GM19043 (cell line): ENCODE data around the gene SULT1C3.

Experiments
- ATAC-seq: cut with Tn5 transposase; IDR thresholded peaks from one replicate; pipeline ENCODE4 v1.9.1; 2021; ENCODE audit warnings: low read depth; ENCODE audit not compliant: unreplicated experiment

The SULT1C3 gene

GRCh38 chr2:108239786-108240185, at the start of gene SULT1C3:
TSS of gene SULT1C3 (plus strand) at chr2:108239968. CDS start at chr2:108247195, 7,227 bp downstream.
- ATAC-seq = no peak

DNA sequence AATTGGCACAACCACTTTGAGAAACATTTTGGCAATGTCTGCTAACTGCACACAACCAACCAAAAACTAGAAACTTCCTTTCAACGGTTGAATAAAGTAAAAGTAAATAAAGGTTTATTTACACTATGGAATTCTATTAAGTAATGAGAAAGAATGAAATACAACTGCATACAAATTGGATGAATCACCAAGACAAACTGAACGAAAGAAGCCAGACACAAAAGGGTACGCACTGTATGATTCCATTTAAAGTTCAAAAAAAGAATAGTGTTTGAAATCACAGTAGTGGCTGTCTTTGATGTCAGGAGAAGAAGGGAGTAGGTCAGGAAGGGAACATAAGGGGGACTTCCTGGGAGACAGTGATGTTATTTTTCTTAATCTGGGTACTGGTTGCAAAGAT, 46.5 kb upstream of the SULT1C3 start:
- no peak for ATAC-seq

GRCh38 chr2:108194409-108195132, 45.2 kb upstream of the SULT1C3 start:
- no peak for ATAC-seq

GRCh38 chr2:108195133-108195439, 44.7 kb upstream of the SULT1C3 start:
- no peak for ATAC-seq

DNA sequence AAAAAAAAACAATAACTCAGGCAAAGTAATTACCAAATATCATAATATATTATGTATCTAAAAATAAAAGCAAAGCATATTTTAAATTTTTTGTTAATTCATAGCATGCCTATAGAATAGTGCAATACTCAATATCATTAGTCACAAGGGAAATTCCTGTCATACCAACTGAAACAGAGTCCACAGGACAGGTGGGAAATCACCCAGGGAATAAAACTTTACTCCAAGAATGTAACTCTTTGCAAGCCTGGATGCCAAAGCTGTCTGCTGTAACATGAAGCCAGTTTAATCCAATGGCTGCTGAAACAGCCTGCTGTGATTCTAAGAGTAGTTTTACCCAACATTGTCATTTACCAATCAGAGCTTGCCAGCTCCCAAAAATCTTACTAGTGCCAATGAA, 40.0 kb upstream of the SULT1C3 start:
- ATAC-seq = no peak

GRCh38 chr2:108200569-108200968, 39.2 kb upstream of the SULT1C3 start:
- no peak for ATAC-seq

GRCh38 chr2:108212671-108213070, 27.1 kb upstream of the SULT1C3 start:
- no peak for ATAC-seq

DNA sequence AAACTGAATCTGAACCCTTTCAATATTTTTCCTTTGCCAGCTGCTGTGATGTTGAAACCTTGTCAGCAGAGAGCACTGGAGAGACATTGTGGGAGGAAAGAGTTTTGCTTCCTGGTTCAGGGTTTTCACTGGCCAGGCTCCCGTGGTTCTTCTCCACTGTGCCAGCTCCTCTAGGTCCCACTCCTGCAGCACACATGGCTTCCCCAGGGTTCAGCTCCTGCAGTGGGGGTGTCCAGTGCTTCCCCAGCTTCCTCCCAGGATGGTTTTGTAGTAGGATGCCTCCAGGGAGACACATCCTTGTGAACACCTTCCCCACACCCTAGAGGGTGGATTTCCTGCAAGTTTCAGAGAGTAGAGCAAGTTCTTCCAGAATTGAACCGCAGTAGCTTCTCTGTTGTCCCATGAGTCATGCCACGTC, 24.0 kb upstream of the SULT1C3 start:
- no peak for ATAC-seq

- no peak for ATAC-seq
Observed at GRCh38 chr2:108217211-108217610, 22.6 kb upstream of the SULT1C3 start.

GRCh38 chr2:108219688-108220087, 20.1 kb upstream of the SULT1C3 start:
- ATAC-seq = no peak

DNA sequence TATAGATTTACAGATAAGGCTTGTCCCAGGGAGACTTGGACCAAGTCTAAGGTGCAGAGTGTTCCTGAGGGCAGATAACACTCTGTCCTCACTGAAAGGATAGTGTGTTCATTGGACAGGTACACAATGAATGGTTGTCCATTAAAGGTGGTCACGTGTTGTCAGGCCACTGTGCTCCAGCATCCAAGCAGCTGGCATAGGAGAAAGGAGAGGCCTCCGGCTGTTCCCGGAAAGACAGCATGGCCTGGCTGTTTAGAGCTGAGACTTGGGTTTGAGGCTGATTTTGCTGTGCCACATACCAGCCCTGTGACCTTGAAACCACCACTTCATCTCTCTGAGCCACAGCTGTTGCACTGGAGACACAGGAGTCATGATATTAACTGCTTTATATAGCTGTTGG, 19.6 kb upstream of the SULT1C3 start:
- ATAC-seq = no peak

DNA sequence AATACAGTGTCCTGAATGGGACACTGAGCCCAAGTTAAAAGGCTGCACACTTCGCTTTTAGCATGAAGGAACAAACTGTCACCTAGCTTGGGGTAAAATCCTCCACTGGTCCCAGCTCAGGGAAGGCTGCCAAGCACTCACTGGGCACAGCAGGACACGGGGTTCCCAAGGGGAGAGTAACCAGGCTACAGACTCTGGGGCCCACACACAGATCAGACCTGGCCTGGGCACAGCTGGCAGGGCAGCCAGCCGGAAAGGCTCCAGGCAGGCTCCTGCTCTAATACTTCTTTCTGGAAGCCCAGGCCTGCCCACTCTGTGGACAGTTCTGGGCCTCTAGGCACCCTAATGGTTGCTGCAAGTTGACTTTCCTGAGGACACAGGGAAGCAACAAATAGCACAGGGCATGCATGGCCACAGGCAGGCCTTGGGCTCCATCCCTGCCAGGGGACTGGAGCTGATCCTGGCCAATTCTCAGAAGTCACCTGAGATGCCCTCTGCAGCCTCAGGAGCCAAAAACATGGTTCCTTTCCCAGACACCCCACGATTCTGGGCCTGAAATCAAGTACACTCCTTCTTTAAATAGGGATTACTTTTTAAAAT, 18.7 kb upstream of the SULT1C3 start:
- ATAC-seq = no peak

GRCh38 chr2:108222261-108222660, 17.5 kb upstream of the SULT1C3 start:
- ATAC-seq = no peak

DNA sequence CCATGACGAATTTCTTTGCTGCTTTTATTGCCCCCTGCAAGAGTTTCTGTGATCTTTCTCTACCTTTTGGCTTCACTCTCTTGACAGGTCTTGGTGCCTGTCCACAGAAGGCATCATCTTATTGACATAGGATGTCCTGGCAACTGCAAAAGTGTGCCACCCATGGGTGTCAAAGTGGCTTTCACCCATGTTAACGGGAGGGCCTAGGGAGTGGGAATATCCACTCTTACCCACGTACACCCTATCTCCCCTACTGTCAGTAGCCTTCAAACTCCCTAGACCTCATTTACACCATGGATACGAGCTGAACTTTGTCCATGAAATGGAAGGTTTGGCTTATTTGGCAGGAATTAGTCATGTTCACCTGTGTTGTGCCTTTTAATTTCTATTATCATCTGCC, 16.2 kb upstream of the SULT1C3 start:
- no peak for ATAC-seq

GRCh38 chr2:108224022-108224421, 15.7 kb upstream of the SULT1C3 start:
- no peak for ATAC-seq

DNA sequence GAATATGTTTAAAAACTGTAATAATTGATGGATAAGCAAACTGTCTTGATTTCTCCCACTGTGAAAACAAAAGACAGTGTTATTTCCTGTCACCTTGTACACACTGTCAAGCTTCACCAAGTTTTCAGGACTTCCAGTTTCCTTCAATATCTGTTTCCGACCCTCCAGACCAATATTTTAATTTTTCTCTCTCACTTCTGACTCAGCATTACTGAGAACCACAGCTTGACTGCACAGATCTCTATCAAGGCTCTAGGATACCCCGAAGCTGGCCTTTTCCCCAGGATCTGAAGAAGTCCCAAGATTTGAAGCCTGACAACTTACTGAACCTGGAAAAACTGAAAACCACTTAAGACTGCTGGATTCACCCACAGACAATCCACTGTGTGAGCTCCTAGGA, 13.2 kb upstream of the SULT1C3 start:
- no peak for ATAC-seq

DNA sequence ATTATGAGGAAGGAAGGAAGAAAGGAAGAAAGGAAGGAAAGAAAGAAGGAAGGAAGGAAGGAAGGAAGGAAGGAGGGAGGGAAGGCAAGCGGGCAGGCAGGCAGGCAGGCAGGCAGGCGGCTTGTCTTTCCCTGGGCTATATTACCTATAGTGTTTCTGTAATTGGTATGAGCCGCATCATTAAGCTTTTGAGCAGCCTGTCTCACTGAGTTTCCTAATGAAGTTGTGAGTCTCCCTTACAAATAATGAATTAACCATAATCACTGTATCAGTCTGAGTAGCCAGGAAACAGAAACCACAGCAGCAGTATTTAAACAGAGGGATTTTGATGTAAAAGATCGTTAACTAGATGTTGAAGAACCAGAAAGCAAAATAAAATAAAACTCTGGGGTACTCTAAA, 11.8 kb upstream of the SULT1C3 start:
- no peak for ATAC-seq

DNA sequence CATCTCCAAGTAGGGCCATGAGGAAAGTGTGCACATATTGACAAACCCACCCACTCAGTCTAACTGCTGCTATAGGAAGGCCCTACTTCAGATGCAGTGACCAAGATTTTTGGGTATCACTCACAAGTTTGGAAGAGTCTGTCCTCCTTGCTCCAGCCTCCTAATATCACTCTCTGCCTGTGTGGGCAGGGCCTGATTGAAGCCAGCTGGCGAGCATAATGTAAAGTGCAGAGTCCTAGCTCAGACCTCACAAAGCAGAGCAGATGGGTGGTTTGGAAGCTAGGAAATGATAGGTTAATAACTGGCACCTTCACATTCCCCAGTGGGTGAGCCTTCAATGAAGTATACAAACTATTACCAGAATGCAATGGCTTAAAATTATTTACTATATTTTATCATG, 11.2 kb upstream of the SULT1C3 start:
- no peak for ATAC-seq

DNA sequence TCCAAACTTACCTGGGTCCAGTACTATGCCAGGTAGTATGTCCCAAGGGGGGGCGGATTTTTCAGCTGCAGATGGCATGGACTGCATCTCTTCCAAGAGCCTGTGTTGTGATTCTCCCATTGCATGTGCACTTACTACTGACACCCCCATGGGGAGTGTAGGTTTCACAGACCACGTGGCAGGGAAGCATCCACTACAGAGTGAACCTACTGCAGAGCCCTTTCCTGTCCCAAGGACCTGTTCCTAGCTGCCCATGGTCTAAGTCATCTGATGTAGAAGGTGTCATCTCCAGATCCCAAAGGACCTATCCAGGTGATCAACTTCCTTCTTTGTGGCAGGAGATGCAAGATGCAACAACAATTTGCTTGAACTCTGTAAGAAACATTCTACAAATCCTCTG, 9.9 kb upstream of the SULT1C3 start:
- ATAC-seq = no peak

DNA sequence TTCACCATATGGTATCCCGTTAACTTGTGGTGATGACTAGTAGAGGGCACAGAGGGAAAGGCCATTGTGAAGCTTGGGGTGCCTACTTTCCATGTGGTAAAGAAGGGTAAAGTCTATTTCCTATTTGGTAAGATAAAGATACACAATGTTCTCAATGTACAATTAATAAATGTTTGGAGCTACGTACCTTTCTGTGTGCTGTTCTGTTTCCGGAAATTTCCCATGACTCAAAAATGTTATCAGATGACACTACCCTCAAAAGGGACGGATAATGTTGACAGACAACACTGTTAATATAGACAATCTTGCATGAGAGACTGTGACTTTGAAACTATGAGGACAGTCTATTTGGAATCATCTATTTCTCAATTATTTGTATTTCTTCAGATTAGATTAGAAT, 4.2 kb upstream of the SULT1C3 start:
- ATAC-seq = no peak

- no peak for ATAC-seq
Observed at GRCh38 chr2:108236676-108237335, 3.0 kb upstream of the SULT1C3 start.

DNA sequence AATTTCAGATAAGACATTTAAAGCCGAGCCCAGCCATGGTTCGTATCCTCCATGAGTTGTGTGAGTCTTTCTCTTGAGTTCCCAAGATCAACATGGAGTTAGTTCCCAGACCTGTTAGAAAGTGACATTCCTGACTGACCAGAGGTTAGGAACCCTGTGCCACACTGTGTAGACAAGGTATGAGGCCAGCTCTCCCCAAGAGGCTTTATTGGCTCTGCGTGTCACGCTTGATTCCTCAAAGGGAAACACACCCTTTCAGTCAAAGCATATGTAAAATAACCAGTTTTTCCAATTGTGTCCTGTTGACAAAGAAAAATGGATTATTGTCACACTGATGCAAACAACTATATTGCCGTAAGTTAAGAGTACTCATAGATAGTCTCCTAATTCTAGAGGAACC, 1.2 kb downstream of the SULT1C3 start:
- no peak for ATAC-seq
